IMR-90 (cell line): ENCODE measurements around the gene P2RY10. TPM values are rescaled to one million over a fixed set of nuclear protein-coding genes. Genes with fewer than 3 reads are reported as not detected.

ENCODE experiments used
- ATAC-seq: fragments of 200-7000 bp; cut with Tn5 transposase; 2 replicates; pipeline ENCODE4 v1.9.1; 2020; ENCODE audit warnings: low read depth, mild to moderate bottlenecking, moderate library complexity
- BruUV-seq: library from RNA; stranded (reverse); fragments of 400-500 nt; replicated peaks from 2 replicates; lab custom pipeline; 2021; lab: Mats Ljungman, UMichigan
- CTCF ChIA-PET: fragments of 300-600 bp; formaldehyde crosslinking; extraction: SDS; loops from one replicate; lab custom pipeline; 2021; ENCODE audit warnings: antibody characterized with exemption; lab: Yijun Ruan, JAX
- POLR2A ChIA-PET: fragments of 300-600 bp; sonication (Branson Sonifier 250); formaldehyde crosslinking; loops from one replicate; lab custom pipeline; 2022; ENCODE audit warnings: antibody characterized with exemption; ENCODE audit not compliant: unreplicated experiment; lab: Charles Lee
- DNase-seq: peaks from one replicate; pipeline ENCODE4 v3.0.0; 2013
- H2AFZ ChIP-seq: replicated peaks from 2 replicates; pipeline ENCODE3; 2013; ENCODE audit warnings: low read length, mild to moderate bottlenecking; ENCODE audit not compliant: poor library complexity
- H2AK5ac ChIP-seq: 2 replicates; pipeline ENCODE4 v1.6.1; 2013; ENCODE audit warnings: low read depth, low read length, inconsistent platforms
- H2AK9ac ChIP-seq: replicated peaks from 2 replicates; pipeline ENCODE3; 2013; ENCODE audit warnings: mild to moderate bottlenecking, low read depth, low read length, moderate library complexity; ENCODE audit not compliant: poor library complexity
- H2BK120ac ChIP-seq: 2 replicates; pipeline ENCODE4 v1.6.1; 2013; ENCODE audit warnings: low read depth, low read length, inconsistent platforms
- H2BK15ac ChIP-seq: 3 replicates; pipeline ENCODE4 v1.6.1; 2013; ENCODE audit warnings: low read depth, low read length, inconsistent platforms
- H2BK20ac ChIP-seq: 2 replicates; pipeline ENCODE4 v1.6.1; 2013; ENCODE audit warnings: low read depth, mild to moderate bottlenecking, inconsistent platforms, low read length, moderate library complexity
- H2BK5ac ChIP-seq: 2 replicates; pipeline ENCODE4 v1.6.1; 2013; ENCODE audit warnings: mild to moderate bottlenecking, low read depth, low read length, inconsistent platforms; ENCODE audit not compliant: poor library complexity, severe bottlenecking
- H3K14ac ChIP-seq: replicated peaks from 2 replicates; pipeline ENCODE4 v1.6.1; 2013; ENCODE audit warnings: low read depth, low read length, inconsistent platforms
- H3K18ac ChIP-seq: 2 replicates; pipeline ENCODE4 v1.6.1; 2013; ENCODE audit warnings: low read depth, low read length, control low read depth
- H3K23ac ChIP-seq: 2 replicates; pipeline ENCODE4 v1.6.1; 2013; ENCODE audit warnings: low read depth, low read length, inconsistent platforms
- H3K27ac ChIP-seq: 2 replicates; pipeline ENCODE4 v1.5.1; 2013; ENCODE audit warnings: mild to moderate bottlenecking, control low read depth, low read length; ENCODE audit not compliant: insufficient read depth
- H3K27me3 ChIP-seq: 2 replicates; pipeline ENCODE4 v1.6.1; 2013; ENCODE audit warnings: low read length; ENCODE audit not compliant: control insufficient read depth, insufficient read depth
- H3K36me3 ChIP-seq: 2 replicates; pipeline ENCODE4 v1.6.1; 2013; ENCODE audit warnings: low read length, mixed read lengths; ENCODE audit not compliant: control insufficient read depth, insufficient read depth
- H3K4ac ChIP-seq: 2 replicates; pipeline ENCODE4 v1.6.1; 2013; ENCODE audit warnings: low read depth, low read length, inconsistent platforms
- H3K4me1 ChIP-seq: 2 replicates; pipeline ENCODE4 v1.6.1; 2013; ENCODE audit warnings: low read length, mixed read lengths; ENCODE audit not compliant: control insufficient read depth, insufficient read depth
- H3K4me2 ChIP-seq: 2 replicates; pipeline ENCODE4 v1.6.1; 2013; ENCODE audit warnings: low read depth, mild to moderate bottlenecking, control low read depth, low read length, moderate library complexity
- H3K4me3 ChIP-seq: 2 replicates; pipeline ENCODE4 v1.5.1; 2013; ENCODE audit warnings: low read depth, mild to moderate bottlenecking, control low read depth, low read length, moderate library complexity; ENCODE audit not compliant: insufficient read depth
- H3K56ac ChIP-seq: 2 replicates; pipeline ENCODE4 v1.6.1; 2013; ENCODE audit warnings: low read length, inconsistent platforms; ENCODE audit not compliant: insufficient read depth; ENCODE audit errors: extremely low read depth
- H3K79me1 ChIP-seq, 2 experiments: 2 replicates each; pipeline ENCODE4 v1.6.1; 2013; ENCODE audit warnings: low read length in 2 of 2, inconsistent platforms in 1 of 2, low read depth in 1 of 2
- H3K9ac ChIP-seq: 2 replicates; pipeline ENCODE4 v1.6.1; 2013; ENCODE audit warnings: low read depth, low read length, control low read depth
- H3K9me1 ChIP-seq: 2 replicates; pipeline ENCODE4 v1.6.1; 2013; ENCODE audit warnings: low read length, inconsistent platforms; ENCODE audit not compliant: insufficient read depth
- H3K9me3 ChIP-seq: 2 replicates; pipeline ENCODE4 v1.6.1; 2013; ENCODE audit warnings: low read length; ENCODE audit not compliant: control insufficient read depth, insufficient read depth
- H4K20me1 ChIP-seq: 2 replicates; pipeline ENCODE4 v1.6.1; 2013; ENCODE audit warnings: low read length, inconsistent platforms; ENCODE audit not compliant: insufficient read depth
- H4K5ac ChIP-seq: 2 replicates; pipeline ENCODE4 v1.6.1; 2013; ENCODE audit warnings: mild to moderate bottlenecking, low read depth, low read length, control low read depth
- H4K8ac ChIP-seq, 2 experiments: 2 replicates each; pipeline ENCODE4 v1.6.1; 2013; ENCODE audit warnings: low read depth in 2 of 2, low read length in 2 of 2, control low read depth in 1 of 2, inconsistent platforms in 1 of 2
- H4K91ac ChIP-seq: 2 replicates; pipeline ENCODE4 v1.6.1; 2013; ENCODE audit warnings: low read depth, low read length, inconsistent platforms; ENCODE audit not compliant: insufficient read depth
- BHLHE40 ChIP-seq: fragments of 150-350 bp; IDR thresholded peaks from 2 replicates; pipeline ENCODE4 v1.6.1; 2016; ENCODE audit warnings: mild to moderate bottlenecking, low read depth, low read length
- NFE2L2 ChIP-seq: fragments of 150-350 bp; IDR thresholded peaks from 2 replicates; pipeline ENCODE4 v1.6.1; 2016; ENCODE audit warnings: low read depth, mild to moderate bottlenecking, low read length
- POLR2A ChIP-seq: IDR thresholded peaks from 2 replicates; pipeline ENCODE4 v1.6.1; 2012; ENCODE audit warnings: mild to moderate bottlenecking, low read depth, low read length
- RAD21 ChIP-seq: IDR thresholded peaks from 2 replicates; pipeline ENCODE4 v1.6.1; 2012; ENCODE audit warnings: low read length, improper control_type of control experiment
- RCOR1 ChIP-seq: IDR thresholded peaks from 2 replicates; pipeline ENCODE4 v1.6.1; 2012; ENCODE audit warnings: mild to moderate bottlenecking, low read length, improper control_type of control experiment; ENCODE audit not compliant: insufficient replicate concordance
- WGBS, 2 experiments: methylation state at CpG; one replicate each; pipeline versions ENCODE4 v1.1.5 to v1.1.7; 2013; ENCODE audit warnings: missing lambda C conversion rate in 2 of 2; ENCODE audit not compliant: insufficient read length in 1 of 2; ENCODE audit errors: extremely low coverage in 2 of 2; 5-methylcytosine and 5-hydroxymethylcytosine counted together
- dilution Hi-C: fragments of 300-500 bp; cut with HindIII; formaldehyde crosslinking; loops from one replicate; pipeline ENCODE4 v1.14.3; 2018; ENCODE audit warnings: low sequenced_read_pairs; ENCODE audit not compliant: unreplicated experiment
- in situ Hi-C: fragments of 300-500 bp; cut with MboI; formaldehyde crosslinking; loops from 3 replicates; pipeline ENCODE4 v1.14.3; 2019; ENCODE audit warnings: low sequenced_read_pairs, inconsistent platforms, mixed read lengths
- intact Hi-C: fragments of 100-400 bp; cut with micrococcal nuclease; formaldehyde crosslinking; loops from 2 replicates; pipeline ENCODE4 v1.10.0; 2022
- polyA plus RNA-seq, 3 experiments: library from polyadenylated mRNA; depleted of rRNA; stranded (reverse); fragments of >200 nt; gene quantifications; 2 replicates each; pipeline ENCODE4 v1.2.3, GENCODE V29; 2012; ENCODE audit warnings: low replicate concordance in 1 of 3
- total RNA-seq: library from RNA; depleted of rRNA; stranded (reverse); fragments of >200 nt; gene quantifications from 2 replicates; pipeline ENCODE4 v1.2.3, GENCODE V29; 2012
- TF ChIP-seq, protein P1 (sequence below): fragments of 150-350 bp; IDR thresholded peaks from 2 replicates; pipeline ENCODE4 v1.6.1; 2017; ENCODE audit warnings: mild to moderate bottlenecking, antibody characterized with exemption, low read length, low read depth
- TF ChIP-seq, protein P2 (sequence below): conservative IDR thresholded peaks from 2 replicates; pipeline ENCODE4 v1.5.1; 2012; ENCODE audit warnings: mild to moderate bottlenecking, low read depth, low read length, improper control_type of control experiment

Gene P2RY10
- total and polyA plus RNA-seq, 2 of the 4 experiments (the other 2 are of a cell fraction): not detected

DNA sequence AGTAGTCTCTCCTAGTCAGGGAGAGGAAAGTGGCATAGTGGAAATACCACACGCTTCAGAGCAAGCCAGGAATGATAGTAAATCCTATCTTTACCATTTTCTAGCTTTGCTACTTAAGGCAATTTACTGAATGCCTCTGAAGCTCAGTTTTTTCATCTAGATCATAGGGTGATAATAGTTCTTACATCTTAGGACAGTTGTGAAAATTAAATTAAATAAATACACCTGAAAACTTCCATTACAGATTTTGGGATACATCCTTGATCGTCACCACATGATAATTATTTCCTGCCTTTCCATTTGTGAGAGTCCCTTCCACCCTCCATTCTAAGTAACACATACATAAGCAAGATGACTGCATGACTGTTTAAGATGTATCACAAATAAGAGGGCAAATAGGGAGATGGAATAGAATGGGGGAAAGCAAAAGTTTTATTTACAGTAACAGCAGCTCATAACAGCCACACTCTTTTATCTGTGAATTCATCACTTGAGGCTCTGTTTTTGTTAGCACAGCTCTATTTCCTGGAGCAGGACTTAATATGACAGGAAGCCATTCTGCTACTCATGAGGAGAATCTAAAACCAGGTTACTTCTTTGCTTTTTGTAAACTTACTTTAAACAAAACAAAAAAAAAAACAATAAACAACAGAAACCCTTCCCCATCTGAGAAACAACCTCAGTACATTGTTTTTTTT is 13.4 kb downstream of the P2RY10 start:
- WGBS, 2 experiments: no CpG with 5 or more reads among the region's 2 CpGs
- Histone ChIP-seq H2AK9ac (no peak overlapping the region), H2BK15ac (no peak overlapping the region), H2AK5ac (no peak overlapping the region), H3K9me1 (no peaks in the 10 kb centered on the region), H3K4me2 (no peak overlapping the region), H4K20me1 (no peaks in the 10 kb centered on the region), H4K91ac (no peak overlapping the region), H3K14ac (no peak overlapping the region), H3K27me3 (no peaks in the 10 kb centered on the region), H2BK120ac (no peak overlapping the region), H3K4me3 (no peak overlapping the region), H3K4ac (no peak overlapping the region), H3K56ac (no peak overlapping the region), H2AFZ (no peak overlapping the region), H2BK20ac (no peak overlapping the region), H3K9ac (no peak overlapping the region), H2BK5ac (no peak overlapping the region), H3K23ac (no peak overlapping the region), H3K9me3 (0 out of 2 replicates have a peak, but pooled peaks cover 1% of the 10 kb centered on the region), H4K8ac (no peak overlapping the region), H4K5ac (no peak overlapping the region), H3K18ac (no peak overlapping the region), H3K27ac (no peak overlapping the region), H3K36me3 (no peaks in the 10 kb centered on the region), H3K4me1 (no peaks in the 10 kb centered on the region), H3K79me1 (no peaks in the 10 kb centered on the region)
- no peak for DNase-seq
- BruUV-seq: no TSS peak
- no peak for ATAC-seq
- ChIA-PET CTCF (interaction anchor here (0.7 kb wide), 1 partner anchor 35 kb away, joined by 5 read pairs; no protein-coding TSS in a partner anchor), POLR2A (no interaction called here)
- dilution Hi-C loops (no loop called here), in situ Hi-C loops (no loop called here), intact Hi-C loops (no loop called here)
- TF ChIP-seq RCOR1: no peak
- TF ChIP-seq, protein P1, sequence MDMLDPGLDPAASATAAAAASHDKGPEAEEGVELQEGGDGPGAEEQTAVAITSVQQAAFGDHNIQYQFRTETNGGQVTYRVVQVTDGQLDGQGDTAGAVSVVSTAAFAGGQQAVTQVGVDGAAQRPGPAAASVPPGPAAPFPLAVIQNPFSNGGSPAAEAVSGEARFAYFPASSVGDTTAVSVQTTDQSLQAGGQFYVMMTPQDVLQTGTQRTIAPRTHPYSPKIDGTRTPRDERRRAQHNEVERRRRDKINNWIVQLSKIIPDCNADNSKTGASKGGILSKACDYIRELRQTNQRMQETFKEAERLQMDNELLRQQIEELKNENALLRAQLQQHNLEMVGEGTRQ: no peak
- TF ChIP-seq RAD21: no peak
- TF ChIP-seq POLR2A: no peak
- TF ChIP-seq BHLHE40: no peak
- TF ChIP-seq NFE2L2: no peak
- TF ChIP-seq, protein P2, sequence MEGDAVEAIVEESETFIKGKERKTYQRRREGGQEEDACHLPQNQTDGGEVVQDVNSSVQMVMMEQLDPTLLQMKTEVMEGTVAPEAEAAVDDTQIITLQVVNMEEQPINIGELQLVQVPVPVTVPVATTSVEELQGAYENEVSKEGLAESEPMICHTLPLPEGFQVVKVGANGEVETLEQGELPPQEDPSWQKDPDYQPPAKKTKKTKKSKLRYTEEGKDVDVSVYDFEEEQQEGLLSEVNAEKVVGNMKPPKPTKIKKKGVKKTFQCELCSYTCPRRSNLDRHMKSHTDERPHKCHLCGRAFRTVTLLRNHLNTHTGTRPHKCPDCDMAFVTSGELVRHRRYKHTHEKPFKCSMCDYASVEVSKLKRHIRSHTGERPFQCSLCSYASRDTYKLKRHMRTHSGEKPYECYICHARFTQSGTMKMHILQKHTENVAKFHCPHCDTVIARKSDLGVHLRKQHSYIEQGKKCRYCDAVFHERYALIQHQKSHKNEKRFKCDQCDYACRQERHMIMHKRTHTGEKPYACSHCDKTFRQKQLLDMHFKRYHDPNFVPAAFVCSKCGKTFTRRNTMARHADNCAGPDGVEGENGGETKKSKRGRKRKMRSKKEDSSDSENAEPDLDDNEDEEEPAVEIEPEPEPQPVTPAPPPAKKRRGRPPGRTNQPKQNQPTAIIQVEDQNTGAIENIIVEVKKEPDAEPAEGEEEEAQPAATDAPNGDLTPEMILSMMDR: no peak
